Measurements from ENCODE around the gene GAGE2A.

The GAGE2A gene

DNA sequence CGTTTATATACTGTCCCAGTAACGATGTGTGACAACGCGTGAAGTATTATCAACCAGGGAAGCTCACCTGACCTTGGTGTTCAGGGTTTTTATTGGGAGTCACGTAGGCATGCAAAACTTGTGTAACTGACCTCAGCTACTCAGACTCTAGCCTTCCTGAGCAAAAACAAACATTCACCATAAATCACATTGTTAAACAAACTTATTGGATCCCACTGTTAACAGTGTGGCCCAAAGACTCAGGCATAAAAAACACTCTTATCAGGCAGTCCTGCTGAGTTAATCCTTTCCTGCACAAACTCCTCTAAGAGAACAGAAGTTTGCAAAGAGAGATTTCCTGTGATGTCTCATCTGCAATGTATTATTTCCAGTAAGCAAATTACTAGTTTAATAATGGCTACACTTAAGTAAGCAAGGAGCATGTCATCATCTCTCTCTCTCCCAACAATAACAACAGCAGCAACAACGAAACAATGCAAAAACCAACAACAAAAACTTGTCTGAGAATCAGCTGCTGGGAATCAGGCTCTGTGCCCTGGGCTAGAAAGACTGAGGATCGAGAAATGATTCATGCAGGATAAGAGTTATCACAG is 21.5 kb downstream of the GAGE2A start (continued):
- TF ChIP-seq ARNTL (CRISPR knock-in tag; IDR thresholded peaks at IDR 0.05; ENCODE audit: borderline replicate concordance, low read depth) (no peak), OSR1 (CRISPR knock-in tag; IDR thresholded peaks at IDR 0.05) (no peak), CSDC2 (CRISPR knock-in tag; IDR thresholded peaks at IDR 0.05) (no peak), ISL1 (CRISPR knock-in tag; IDR thresholded peaks at IDR 0.05) (no peak)
- TF ChIP-seq, protein P1, sequence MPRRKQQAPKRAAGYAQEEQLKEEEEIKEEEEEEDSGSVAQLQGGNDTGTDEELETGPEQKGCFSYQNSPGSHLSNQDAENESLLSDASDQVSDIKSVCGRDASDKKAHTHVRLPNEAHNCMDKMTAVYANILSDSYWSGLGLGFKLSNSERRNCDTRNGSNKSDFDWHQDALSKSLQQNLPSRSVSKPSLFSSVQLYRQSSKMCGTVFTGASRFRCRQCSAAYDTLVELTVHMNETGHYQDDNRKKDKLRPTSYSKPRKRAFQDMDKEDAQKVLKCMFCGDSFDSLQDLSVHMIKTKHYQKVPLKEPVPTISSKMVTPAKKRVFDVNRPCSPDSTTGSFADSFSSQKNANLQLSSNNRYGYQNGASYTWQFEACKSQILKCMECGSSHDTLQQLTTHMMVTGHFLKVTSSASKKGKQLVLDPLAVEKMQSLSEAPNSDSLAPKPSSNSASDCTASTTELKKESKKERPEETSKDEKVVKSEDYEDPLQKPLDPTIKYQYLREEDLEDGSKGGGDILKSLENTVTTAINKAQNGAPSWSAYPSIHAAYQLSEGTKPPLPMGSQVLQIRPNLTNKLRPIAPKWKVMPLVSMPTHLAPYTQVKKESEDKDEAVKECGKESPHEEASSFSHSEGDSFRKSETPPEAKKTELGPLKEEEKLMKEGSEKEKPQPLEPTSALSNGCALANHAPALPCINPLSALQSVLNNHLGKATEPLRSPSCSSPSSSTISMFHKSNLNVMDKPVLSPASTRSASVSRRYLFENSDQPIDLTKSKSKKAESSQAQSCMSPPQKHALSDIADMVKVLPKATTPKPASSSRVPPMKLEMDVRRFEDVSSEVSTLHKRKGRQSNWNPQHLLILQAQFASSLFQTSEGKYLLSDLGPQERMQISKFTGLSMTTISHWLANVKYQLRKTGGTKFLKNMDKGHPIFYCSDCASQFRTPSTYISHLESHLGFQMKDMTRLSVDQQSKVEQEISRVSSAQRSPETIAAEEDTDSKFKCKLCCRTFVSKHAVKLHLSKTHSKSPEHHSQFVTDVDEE (CRISPR knock-in tag; IDR thresholded peaks at IDR 0.05) = no peak

GRCh38 chrX:49618574-49618973 is 29.3 kb downstream of the GAGE2A start:
- TF ChIP-seq ZC3H10 (CRISPR knock-in tag; IDR thresholded peaks at IDR 0.05) (no peak), ZNF565 (CRISPR knock-in tag; conservative IDR thresholded peaks at IDR 0.05; ENCODE audit: low read depth) (no peak), ARNTL (CRISPR knock-in tag; IDR thresholded peaks at IDR 0.05; ENCODE audit: borderline replicate concordance, low read depth) (no peak), TOX (CRISPR knock-in tag; IDR thresholded peaks at IDR 0.05; ENCODE audit: borderline replicate concordance) (no peak)
- TF ChIP-seq, protein P1 (CRISPR knock-in tag; IDR thresholded peaks at IDR 0.05) = no peak
- TF ChIP-seq, protein P2, sequence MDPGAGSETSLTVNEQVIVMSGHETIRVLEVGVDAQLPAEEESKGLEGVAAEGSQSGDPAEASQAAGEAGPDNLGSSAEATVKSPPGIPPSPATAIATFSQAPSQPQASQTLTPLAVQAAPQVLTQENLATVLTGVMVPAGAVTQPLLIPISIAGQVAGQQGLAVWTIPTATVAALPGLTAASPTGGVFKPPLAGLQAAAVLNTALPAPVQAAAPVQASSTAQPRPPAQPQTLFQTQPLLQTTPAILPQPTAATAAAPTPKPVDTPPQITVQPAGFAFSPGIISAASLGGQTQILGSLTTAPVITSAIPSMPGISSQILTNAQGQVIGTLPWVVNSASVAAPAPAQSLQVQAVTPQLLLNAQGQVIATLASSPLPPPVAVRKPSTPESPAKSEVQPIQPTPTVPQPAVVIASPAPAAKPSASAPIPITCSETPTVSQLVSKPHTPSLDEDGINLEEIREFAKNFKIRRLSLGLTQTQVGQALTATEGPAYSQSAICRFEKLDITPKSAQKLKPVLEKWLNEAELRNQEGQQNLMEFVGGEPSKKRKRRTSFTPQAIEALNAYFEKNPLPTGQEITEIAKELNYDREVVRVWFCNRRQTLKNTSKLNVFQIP (CRISPR knock-in tag; IDR thresholded peaks at IDR 0.05; ENCODE audit: borderline replicate concordance, low read depth) = no peak
- ATAC-seq = no peak

DNA sequence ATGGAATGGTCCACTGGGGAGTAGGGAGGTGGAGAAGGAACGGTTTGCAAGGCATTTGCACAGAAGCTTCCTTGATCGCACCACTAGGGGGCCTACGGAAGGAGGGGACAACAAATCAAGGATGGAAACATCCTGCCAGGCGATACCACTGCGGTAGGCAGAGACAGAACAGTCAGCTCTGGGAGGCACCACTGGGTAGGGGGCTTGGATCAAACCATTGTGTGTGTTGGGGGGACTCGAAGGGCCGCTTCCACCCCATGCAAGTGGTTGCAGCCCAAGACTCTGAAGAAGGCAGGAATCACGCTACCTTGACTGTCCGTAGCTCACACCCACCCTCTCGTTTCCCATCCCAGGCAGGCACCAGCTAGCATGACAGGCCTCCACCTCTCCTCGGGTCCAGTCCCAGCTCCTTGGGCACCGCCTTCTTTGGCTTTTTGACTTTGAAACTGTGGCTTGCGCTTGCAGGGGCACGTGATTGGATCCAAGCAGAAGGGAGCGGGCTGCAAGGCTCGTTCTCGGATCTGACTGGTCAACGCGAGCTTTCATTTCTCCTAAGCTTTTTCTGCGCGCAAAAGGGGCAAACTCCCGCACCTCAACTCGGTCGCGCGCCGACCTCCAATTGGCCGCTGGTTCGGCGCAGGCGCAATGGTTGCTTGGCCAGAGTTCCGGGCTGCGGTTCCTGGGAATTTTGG is 37.9 kb downstream of the GAGE2A start:
- no peak for ATAC-seq
- TF ChIP-seq TCF4 (CRISPR knock-in tag; IDR thresholded peaks at IDR 0.05; ENCODE audit: borderline replicate concordance) (no peak), TOX (CRISPR knock-in tag; IDR thresholded peaks at IDR 0.05; ENCODE audit: borderline replicate concordance) (no peak), ZNF565 (CRISPR knock-in tag; conservative IDR thresholded peaks at IDR 0.05; ENCODE audit: low read depth) (no peak), SNAI2 (CRISPR knock-in tag; IDR thresholded peaks at IDR 0.05) (no peak), OSR1 (CRISPR knock-in tag; IDR thresholded peaks at IDR 0.05) (no peak), GLIS3 (CRISPR knock-in tag; IDR thresholded peaks at IDR 0.05) (no peak)

GRCh38 chrX:49644991-49645637 is 55.8 kb downstream of the GAGE2A start:
- ATAC-seq = no peak
- TF ChIP-seq CSDC2 (CRISPR knock-in tag; IDR thresholded peaks at IDR 0.05) (no peak), ZFP3 (CRISPR knock-in tag; IDR thresholded peaks at IDR 0.05) (no peak), ZNF70 (CRISPR knock-in tag; IDR thresholded peaks at IDR 0.05) (no peak), OSR1 (CRISPR knock-in tag; IDR thresholded peaks at IDR 0.05) (no peak), TCF4 (CRISPR knock-in tag; IDR thresholded peaks at IDR 0.05; ENCODE audit: borderline replicate concordance) (no peak), ESRRG (CRISPR knock-in tag; IDR thresholded peaks at IDR 0.05) (no peak)
- TF ChIP-seq, protein P2 (CRISPR knock-in tag; IDR thresholded peaks at IDR 0.05; ENCODE audit: borderline replicate concordance, low read depth) = no peak
- TF ChIP-seq, protein P3, sequence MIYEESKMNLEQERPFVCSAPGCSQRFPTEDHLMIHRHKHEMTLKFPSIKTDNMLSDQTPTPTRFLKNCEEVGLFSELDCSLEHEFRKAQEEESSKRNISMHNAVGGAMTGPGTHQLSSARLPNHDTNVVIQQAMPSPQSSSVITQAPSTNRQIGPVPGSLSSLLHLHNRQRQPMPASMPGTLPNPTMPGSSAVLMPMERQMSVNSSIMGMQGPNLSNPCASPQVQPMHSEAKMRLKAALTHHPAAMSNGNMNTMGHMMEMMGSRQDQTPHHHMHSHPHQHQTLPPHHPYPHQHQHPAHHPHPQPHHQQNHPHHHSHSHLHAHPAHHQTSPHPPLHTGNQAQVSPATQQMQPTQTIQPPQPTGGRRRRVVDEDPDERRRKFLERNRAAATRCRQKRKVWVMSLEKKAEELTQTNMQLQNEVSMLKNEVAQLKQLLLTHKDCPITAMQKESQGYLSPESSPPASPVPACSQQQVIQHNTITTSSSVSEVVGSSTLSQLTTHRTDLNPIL (CRISPR knock-in tag; IDR thresholded peaks at IDR 0.05; ENCODE audit: low read depth) = no peak

Measured in SK-N-SH treated with all-trans-retinoic acid at 6 μM for 48 hours (cell line).